PC-9 (cell line): ENCODE data around the gene WNT16.

Source experiments
- EZH2 ChIP-seq: fragments of 200-600 bp; sonication (generic); IDR thresholded peaks from 2 replicates; pipeline ENCODE4 v1.8.0; 2017; ENCODE audit warnings: antibody characterized with exemption, low read depth
- TF ChIP-seq, protein P1 (sequence below): fragments of 200-600 bp; sonication (generic); conservative IDR thresholded peaks from 2 replicates; pipeline ENCODE4 v1.6.1; 2017; ENCODE audit warnings: mixed run types, antibody characterized with exemption, mild to moderate bottlenecking, moderate library complexity

DNA sequence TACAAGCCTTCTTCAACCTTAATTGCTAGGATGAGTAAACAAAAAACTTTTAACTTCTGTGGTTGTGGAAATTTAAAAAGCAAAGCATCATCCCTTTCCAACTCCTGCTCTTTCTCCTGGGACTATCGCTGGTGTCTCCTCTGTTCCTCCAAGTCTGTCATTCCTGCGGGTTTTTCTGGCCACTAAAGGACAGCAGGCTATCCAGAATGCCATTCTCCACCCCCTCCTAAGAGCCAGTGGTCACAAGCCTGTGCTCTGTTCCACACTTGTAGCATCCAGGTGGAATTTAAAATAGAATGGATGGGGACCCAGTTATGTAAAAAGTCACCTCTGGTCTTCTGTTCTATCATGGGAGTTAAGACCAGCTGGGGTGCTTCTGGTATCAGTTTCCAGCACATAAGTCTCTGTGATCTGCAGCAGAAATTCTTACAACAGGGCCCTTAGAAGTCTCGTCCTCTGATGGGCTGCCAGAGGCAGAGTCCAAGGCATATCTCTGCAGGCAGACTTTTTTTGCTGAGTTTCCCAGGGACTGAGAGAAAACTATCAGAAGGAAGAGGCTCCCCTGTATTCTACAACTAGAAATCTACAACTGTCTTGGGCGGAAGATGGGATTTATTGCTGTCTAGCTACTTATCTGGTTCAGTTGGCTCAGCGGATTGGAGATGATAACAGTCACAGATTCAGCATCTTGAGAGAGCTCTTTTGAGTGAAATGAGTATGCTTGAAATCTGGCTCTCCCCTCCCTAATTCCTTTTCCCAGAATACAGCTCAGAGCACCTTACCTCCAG is 5.1 kb upstream of the WNT16 start:
- TF ChIP-seq, protein P1, sequence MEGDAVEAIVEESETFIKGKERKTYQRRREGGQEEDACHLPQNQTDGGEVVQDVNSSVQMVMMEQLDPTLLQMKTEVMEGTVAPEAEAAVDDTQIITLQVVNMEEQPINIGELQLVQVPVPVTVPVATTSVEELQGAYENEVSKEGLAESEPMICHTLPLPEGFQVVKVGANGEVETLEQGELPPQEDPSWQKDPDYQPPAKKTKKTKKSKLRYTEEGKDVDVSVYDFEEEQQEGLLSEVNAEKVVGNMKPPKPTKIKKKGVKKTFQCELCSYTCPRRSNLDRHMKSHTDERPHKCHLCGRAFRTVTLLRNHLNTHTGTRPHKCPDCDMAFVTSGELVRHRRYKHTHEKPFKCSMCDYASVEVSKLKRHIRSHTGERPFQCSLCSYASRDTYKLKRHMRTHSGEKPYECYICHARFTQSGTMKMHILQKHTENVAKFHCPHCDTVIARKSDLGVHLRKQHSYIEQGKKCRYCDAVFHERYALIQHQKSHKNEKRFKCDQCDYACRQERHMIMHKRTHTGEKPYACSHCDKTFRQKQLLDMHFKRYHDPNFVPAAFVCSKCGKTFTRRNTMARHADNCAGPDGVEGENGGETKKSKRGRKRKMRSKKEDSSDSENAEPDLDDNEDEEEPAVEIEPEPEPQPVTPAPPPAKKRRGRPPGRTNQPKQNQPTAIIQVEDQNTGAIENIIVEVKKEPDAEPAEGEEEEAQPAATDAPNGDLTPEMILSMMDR, result no peak
- TF ChIP-seq EZH2, result no peak
